Tibial nerve (tissue), 3 donors: Measurements from ENCODE around the gene WDR53.

Source experiments
- POLR2A ChIP-seq, 2 donors: fragments of 450-650 bp; IDR thresholded peaks; one replicate each; pipeline ENCODE4 v1.6.1; 2017; ENCODE audit warnings: antibody characterized with exemption in 2 of 2, mild to moderate bottlenecking in 2 of 2, moderate library complexity in 2 of 2
- TF ChIP-seq, protein P1 (sequence below), 5 experiments: fragments of 200-600 bp in 3 of 5; fragments of 450-650 bp in 2 of 5; sonication (generic) in 3 of 5; IDR thresholded peaks; one replicate each; pipeline ENCODE4 v1.5.1; 2016 to 2019; ENCODE audit warnings: antibody characterized with exemption in 5 of 5, mild to moderate bottlenecking in 3 of 5, moderate library complexity in 2 of 5

DNA sequence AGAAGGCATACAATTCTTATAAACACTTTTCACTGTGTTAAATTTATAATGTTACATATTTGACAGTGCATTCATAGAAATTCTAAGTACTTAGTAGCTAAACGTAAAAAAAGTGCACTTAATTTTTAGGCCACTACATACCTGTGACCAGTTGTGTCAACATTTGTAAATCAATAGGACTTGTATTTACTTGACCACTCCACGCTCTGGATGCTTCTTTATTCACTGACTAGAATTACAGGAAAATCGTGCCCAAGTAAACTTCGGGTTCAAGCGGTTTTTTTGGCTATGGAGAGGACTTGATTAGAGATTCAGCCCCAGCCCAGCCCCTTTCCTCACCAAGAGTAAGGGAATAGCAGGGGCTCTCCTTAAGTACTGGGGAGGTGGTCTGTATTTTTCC lies 21.8 kb downstream of the WDR53 start:
- TF ChIP-seq, protein P1, sequence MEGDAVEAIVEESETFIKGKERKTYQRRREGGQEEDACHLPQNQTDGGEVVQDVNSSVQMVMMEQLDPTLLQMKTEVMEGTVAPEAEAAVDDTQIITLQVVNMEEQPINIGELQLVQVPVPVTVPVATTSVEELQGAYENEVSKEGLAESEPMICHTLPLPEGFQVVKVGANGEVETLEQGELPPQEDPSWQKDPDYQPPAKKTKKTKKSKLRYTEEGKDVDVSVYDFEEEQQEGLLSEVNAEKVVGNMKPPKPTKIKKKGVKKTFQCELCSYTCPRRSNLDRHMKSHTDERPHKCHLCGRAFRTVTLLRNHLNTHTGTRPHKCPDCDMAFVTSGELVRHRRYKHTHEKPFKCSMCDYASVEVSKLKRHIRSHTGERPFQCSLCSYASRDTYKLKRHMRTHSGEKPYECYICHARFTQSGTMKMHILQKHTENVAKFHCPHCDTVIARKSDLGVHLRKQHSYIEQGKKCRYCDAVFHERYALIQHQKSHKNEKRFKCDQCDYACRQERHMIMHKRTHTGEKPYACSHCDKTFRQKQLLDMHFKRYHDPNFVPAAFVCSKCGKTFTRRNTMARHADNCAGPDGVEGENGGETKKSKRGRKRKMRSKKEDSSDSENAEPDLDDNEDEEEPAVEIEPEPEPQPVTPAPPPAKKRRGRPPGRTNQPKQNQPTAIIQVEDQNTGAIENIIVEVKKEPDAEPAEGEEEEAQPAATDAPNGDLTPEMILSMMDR (IDR thresholded peaks at IDR 0.05): no peak
- no peak for TF ChIP-seq POLR2A (IDR thresholded peaks at IDR 0.05)
